Measurements from ENCODE around the gene IFNA21.
"Not testable (repeated sequence)": the region's sequence is repeated elsewhere in the genome, so short reads cannot be mapped to it uniquely, and the experiment has no call there.

The IFNA21 gene

GRCh38 chr9:21137020-21137419 lies 29.4 kb downstream of the IFNA21 start:
- DNase-seq: no peak

- DNase-seq: no peak
Observed at GRCh38 chr9:21135736-21136135, 30.7 kb downstream of the IFNA21 start.

DNA sequence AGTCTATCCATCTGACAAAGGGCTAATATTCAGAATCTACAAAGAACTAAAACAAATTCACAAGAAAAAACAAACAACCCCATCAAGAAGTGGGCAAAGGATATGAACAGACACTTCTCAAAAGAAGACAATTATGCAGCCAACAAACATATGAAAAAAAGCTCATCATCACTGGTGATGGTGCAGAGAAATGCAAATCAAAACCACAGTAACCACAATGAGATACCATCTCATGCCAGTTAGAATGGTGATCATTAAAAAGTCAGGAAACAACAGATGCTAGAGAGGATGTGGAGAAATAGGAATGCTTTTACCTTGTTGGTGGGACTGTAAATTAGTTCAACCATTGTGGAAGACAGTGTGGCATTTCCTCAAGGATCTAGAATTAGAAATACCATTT lies 38.3 kb downstream of the IFNA21 start:
- DNase-seq: not testable (repeated sequence)

DNA sequence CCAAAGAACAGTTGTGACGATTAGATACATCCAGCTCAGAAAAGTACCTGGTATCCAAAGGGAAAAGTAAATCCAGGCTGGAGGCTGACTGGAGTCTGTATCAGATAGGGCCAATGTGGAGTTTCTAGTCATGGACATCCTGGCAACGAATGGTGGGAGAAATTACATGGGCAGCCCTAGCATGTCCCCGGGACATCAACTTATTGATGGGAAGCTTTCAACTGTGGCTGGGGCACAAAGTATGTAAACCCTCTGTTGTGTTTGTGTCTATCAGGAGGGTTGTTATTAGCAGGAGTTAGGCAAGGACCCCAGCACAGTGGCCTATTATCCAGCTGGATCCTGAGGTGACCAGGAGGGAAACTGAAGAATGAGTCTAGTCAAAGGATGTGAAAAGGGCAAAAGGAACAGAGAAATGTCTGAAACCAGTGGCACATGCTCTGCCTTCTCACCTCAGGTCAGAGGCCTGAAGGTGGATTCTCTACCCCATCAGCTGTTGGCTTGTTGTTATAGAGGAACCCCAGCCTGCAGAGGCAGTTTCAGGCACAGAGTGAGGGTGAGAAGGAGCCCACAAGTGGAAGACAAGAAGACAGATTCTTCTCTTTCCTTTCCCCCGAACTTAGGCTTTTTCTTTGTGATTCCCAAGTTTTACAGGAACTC lies 44.7 kb downstream of the IFNA21 start:
- DNase-seq: no peak

DNA sequence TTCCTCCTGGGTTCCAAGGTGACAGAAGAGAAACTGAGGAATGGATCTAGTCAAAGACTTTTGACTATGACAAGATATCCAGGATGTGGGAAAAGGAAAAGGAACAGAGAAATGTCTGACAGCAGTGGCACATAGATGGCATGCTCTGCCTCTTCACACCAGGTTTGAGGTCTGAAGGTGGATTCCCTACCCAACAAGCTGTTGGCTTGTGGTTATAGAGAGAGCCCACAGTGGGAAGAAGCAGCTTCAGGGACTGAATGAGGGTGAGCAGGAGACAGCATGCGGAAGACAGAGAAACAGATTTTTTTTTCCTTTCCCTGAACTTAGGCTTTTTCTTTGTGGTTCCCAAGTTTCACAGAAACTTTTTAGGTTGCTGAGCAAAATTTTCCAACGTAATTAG lies 45.4 kb downstream of the IFNA21 start:
- no peak for DNase-seq

- peak; percentile 91 for DNase-seq
Observed at GRCh38 chr9:21119093-21119770, 47.2 kb downstream of the IFNA21 start.

Data from inflammatory macrophage treated with lipopolysaccharide for 4 hours (primary cell).